Activated CD4-positive, alpha-beta T cell treated with anti-CD3 and anti-CD28 coated beads, Interleukin-2, amount 50 U/mL, for 16 hours (primary cell): ENCODE results near the gene SLIT3.

ENCODE experiments used
- DNase-seq: peaks from one replicate; pipeline ENCODE4 v3.0.0-alpha.2; 2020

SLIT3 gene

DNA sequence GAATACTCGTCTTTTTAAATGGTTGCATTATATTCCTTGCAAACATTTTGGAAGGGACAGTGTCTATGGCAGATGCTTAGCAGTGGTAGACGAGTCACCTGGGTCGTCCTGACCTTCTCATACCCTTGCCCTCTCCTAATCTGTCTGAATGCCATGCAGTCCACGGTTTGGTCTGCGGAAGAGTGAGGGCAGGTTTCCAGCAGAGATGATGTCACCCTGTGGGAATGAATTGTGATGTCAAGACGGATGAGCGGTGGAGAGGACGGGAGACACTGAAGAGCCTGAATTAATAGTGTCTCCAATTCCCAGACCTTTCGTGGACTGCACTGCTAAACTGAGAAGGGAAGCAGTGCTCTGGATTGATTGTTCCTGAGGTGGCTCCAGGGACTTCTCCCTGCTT is 392.7 kb downstream of the SLIT3 start:
- no peak for DNase-seq

DNA sequence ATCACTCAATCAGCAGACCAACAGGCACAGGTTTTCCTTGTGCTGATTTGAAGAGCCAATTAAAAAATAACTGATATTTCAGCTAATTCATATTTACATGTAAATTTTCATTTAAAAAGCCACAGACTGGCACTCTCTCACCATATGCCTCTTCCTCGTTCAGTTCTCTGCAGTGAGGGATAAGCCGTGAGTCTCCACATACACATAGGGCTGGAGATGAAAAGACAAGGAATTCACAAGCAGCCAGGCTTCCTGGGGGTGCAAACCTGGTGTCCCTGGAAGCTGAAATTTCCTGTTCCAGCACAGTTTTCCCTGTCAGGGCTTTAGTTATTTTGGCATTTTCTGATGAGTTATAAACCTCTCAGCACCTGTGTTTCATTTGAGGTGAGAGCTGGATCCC is 397.9 kb downstream of the SLIT3 start:
- DNase-seq, result no peak

DNA sequence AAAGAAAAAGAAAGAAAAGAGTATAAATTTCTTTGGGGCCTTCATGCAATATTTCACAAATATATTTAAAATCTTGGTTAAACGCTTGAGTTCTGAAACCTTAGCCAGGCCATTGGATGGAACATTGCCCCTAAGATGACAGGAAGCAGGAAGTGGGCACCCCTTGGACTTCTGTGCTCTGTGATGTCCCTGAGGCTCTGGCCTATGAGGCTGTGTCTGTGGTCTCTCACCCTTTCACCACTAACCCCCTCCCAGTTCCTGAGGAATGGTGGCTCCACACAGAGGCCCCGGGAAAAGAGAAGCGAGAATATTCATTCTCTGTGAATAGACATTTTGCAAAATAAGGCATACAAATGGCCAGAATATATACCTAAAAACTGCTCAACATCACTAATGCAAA is 401.3 kb downstream of the SLIT3 start:
- no peak for DNase-seq

DNA sequence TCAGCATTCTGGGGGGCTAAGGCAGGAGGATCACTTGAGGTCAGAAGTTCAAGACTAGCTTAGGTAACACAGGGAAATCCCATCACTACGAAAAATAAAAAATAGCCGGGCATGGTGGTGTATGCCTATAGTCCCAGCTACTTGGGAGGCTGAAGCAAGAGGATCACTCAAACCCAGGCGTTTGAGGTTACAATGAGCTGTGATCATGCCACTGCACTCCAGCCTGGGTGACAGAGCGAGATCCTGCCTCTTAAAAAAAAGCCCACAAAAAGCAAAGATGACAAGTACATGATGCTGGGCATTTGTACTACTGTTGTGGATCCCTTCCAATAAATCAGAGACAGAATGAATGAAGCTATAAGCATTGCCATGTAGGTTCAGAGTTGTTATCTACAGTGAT is 401.7 kb downstream of the SLIT3 start:
- DNase-seq, result no peak

DNA sequence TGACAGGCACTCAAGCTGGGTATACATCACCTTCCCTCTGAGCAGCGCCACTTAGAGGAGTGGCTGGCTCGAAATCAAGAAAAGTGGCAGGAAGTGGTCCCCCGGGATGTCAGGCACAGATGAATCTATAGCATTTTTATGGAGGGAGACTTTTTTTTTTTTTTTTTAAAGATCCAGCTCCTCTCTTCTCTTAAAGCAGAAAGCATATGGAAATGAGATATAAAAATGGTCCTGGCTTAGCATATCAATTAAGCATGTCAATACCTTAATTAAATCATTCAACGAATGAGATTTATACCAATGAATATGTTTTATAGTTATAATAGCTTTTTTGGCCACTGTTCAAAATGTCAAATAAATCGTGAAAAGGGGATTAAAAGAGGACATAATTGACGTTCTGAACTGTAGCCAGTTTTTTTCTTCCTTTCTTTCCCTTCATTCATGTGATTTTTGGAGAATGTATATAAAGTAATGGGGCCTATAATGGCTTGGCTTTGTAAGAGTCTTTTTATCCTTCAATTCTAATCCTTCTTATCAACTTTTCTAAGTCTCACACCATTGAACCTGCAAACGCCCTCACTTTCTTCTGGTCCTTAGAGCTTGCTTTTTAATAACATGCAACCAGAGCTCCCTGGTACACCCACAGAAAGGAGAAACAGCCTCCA is 402.6 kb downstream of the SLIT3 start:
- no peak for DNase-seq

DNA sequence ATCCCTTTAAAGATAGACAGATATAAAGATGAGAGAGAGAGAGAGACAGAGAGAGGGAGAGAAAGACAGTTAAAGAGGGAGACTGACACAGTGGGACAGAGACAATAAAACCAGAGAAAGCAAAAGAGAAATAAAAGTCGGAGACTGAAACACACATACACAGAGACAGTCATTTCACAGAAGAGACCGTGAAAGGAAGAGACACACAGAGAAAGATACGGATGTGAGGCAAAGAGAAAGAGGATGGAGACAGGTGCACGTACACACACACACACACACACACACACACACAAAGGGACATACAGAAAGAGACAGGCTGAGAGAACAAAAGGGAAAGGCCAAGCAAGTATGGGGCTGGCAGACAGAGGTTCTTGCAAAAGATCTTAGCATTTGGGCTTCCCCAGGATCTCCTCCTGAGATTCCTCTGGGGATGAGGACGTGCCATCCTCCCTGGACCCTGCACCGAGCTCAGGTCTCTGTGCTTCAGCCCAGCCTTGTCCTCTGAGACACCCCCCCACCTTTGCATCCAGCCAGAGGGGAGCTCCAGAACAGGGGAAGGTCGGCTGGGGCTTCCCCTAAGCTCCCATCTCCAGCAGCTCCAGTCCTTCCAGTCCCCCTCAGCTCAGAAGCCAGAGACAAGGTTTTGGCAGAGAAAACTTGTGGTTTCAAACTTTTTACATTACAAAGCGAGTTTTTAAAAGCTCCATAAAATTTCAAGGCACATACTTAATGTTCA is 403.4 kb downstream of the SLIT3 start:
- no peak for DNase-seq

DNA sequence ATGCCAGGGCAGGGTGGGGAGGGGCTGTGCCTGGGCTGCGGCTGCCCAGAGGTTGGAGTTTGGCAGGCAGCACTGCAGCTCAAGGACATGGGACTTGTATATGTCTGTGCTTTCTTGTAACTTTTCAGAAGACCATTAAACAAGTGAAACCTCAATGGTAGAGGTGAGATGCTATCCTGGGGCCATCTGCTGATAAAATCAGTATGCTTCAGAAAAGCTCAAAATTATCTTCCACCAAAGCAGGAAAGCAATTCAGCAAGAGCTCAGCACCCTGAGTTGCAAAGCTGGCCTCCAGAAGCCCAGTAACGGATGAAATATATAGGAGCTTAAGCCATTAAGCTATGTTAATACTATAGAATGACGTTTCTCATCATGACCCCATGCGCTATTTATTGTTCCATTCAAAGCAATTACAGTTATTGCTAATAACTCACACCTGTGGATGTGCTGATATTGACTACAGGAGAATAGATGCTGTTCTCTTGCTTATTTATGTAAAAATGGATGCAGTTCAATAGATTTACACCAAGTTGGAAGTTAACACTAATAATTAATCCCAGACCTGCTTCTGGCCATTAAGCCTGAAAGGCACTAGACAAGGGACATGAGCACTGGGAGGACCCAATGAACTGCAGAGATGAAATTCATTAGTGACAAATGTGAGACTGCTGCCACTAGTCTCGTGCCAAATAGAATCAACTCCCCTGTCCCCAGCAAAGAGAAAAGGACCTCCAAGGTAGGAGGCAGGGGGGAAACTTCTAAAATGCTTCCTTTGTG is 405.5 kb downstream of the SLIT3 start:
- no peak for DNase-seq

DNA sequence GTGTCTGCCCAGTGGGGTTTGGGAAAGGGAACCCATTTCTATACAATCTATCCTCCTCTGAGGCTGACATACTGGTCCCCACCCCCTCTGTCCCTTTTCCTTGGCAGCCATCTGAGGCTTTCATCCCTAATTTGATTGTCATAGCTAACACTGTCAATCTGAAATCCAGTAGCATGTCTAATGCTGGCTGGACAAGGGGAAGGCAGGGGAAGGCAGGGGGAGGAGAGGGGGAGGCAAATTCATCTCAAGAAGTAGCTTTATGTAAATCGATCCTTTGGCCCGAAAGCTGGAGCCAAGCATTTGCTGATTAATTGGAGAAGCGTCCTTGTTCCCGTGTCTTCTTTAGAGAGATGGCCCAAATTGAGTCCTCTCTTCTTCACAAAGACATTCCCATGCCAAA is 407.7 kb downstream of the SLIT3 start:
- no peak for DNase-seq

DNA sequence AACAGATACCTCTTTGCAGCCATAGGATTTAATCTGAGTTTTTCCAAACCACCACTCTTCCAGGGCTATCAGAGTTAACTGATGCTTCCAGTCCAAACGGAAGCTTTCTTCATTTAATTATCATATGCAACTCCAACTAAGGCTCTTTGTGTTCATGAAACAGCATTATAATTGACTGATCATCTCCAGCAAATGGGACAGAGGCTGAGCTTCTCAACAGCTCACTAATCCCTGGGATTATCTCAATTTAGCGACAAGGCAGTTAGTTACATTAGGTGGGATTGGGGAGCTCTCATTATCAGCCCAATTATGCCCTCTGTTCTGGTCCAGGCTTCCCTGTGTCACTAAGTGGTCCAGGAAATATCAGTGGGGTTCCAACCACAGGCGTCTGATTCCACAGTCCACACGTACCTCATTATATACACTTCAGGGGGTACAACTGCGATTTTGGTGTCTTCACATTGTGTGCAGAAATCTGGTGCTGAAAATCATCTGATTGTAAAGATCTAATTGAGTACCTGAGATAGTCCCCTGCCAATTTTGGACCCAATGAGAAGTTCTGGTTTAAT is 408.2 kb downstream of the SLIT3 start:
- no peak for DNase-seq

DNA sequence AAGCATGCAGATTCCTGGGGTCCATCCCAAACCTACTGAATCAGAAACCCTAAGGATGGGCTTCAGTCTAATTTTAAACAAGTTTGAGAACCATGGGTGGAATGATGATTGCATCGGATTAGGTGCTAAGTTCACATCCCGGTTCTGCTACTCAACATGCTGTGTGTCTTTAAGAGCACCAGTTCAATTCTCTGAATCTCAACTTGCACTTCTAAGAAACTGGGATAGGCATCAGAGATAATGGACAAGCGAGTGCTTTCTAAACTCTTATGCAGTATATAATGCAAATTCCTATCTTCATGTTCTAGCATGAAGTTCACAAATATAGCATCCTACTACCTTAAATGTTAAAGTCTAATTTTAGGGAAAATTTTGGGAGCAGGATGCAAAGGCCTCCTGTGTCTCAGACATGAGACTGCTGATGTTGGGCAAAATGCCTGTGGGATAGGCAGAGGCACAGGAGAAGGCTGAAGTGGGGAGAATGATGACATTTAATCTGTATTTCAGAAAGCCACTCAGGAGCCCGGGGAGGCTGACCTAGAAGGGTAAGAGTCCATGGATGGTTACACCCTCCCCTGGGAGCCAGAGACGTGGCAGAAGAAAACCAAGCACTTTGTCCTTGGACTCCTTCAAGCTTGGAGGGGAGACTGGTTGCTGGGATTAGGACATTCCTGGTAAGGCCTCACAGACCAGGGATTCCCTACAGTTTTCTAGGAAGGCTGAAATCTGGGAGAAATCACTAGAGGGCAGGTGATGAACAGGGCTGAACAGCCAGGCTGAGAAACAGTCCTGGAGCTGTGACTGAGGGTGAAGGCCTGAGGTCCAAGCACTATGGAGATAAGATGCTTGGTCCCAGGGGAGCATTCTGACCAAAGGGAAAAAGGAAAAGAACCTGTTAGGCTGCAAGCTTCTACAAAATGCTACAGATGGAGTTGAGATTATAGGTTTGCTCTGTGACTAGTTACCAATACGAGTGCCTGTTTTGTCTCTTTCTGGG is 409.8 kb downstream of the SLIT3 start:
- no peak for DNase-seq

DNA sequence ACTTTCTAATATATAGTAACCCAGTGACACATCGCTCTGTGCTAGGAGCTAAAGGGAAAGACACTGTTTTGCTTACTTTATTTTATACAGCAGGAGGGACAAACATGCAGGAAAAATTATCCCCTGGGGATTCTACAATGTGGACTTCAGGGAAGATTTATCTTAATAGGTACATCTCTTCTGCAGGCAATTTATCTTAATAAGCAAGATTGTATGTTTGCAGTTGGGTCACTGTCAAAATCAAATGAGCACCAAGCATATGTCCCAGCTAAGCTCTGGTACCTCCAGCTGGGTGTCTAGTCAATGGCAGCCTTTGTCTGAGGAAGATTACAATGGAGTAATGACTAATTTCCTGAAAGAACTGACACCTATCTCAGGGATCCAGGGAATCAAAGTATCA is 411.9 kb downstream of the SLIT3 start:
- no peak for DNase-seq

DNA sequence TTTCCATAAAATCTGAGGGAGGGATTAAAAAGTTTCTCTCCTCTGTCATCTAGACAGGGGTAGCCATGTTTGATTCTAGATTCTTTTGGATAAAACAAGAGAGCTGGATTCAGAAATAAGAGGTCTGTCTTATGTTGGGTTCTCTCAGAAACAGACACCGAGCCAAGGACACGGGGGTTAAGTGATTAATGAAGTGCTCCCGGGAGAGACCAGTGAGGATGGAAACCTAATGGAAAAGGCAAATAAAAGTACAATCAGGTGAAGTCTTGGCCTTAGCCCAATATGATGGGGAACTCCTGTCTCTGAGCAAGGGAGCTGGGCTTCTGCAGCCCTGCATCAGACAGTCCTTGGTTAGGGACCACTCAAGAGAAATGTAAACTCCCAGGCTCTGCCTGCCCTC is 413.0 kb downstream of the SLIT3 start:
- no peak for DNase-seq

DNA sequence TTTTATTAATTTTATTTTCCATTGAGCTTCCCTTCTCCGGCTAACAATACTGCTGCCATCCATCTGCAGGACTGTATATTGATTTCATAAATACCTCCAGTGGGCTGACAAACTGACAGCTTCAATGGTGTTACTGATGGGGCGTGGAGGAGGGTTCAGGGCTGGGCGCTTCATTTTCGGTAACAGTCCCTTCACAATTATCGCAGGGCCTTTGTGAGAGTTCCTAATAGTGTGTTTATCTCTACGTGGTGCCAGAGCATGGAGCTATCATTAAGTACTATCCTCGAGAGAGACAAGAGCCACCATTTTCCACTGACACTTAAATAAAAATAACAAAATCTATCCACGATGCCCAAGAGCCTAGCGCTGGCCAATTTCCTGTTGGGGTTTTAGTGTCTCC is 414.8 kb downstream of the SLIT3 start:
- no peak for DNase-seq

DNA sequence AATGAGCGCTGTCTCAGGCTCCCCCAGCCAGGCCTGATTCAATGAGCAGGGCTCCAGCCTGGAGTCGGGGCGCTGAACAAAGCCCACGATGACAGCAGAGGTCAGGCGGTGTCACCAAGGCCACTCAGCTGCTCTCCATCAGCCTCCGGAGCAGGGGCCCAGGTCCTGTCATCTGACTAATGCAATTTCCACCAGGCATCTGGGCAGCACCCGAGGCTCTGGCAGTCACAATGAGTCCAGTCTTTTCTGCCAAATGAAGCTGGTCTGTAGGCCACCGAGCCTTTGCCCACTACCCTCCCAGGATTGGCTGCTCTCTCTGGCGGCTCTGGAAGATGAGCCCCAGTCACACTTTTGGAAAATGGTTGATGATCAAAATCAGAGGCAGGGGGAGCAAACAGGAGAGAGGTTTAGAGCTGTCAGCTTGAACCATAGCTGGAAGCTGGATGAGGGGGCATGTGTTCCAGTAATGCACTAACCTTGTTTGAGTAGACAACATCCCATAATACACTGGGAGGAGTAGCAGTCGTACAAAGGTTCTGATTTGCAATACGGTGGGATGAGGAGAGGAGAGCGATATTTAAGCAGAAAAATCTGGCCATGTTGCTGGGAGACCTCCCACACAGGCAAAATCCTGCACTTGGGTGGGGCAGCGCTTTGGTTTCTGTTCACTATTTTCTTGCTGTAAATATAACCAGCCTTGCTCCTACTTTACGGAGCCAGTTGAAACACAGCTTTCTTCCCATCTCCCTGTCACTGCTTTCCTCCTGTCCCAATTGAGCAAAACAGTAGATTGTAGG is 415.4 kb downstream of the SLIT3 start:
- no peak for DNase-seq

DNA sequence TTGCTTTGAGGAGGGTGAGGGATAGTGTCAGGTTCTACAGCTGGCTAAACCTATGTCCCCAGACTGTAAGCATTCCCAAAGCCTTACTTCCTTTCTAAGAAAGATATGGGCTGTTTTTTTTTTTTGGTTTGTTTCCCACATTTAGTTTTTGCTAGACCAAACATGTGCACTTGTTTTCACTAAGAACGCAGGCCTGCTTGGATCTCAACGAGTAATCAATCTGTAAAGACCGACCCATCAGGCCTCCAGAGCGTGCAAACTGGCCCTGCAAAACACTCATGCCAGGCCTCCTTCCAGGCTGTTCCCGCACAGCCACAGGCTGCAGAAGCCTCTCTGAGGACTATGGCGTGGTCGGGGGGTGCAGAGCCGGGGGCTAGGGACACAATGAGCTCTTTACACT is 416.9 kb downstream of the SLIT3 start:
- DNase-seq, result no peak

DNA sequence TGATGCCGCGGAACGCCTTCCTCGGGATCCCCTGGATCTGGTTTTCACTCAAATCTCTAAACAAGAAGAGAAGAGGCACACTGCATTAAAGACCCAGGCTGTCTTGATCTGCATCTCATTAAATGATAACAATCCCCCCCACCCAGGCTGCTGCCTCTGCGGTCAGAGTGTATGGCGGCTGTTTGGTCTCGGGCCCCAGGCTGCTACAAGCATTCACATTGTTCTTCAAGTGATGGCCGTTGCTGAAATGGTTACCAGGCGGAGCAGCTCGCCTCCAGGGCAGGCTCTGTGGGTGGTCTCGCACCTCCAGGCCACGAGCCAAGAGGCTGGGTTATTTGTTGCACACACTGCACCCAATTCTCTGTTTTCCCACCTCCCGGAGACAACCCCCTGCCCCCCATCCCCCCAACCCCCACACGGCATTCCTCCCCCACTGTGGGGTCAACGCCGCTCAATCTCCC is 417.6 kb downstream of the SLIT3 start:
- no peak for DNase-seq

DNA sequence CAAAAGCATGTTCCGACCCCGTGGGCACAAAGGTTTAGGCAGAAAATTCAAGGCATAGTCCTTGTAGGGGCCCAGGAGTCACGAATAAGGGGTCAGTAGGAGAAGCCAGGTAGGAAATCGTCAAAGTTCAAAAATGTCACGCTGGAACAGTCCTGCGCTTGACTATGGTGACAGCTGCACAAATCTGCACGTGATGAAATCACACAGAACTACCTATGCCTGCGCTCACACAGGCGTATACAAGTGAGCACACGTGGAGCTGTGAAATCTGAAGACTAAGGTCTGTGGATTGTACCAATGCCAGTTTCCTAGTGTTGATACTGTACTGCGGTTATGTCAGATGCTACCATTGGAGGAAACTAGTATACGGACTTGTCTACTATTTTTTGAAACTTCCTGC is 418.7 kb downstream of the SLIT3 start:
- no peak for DNase-seq

DNA sequence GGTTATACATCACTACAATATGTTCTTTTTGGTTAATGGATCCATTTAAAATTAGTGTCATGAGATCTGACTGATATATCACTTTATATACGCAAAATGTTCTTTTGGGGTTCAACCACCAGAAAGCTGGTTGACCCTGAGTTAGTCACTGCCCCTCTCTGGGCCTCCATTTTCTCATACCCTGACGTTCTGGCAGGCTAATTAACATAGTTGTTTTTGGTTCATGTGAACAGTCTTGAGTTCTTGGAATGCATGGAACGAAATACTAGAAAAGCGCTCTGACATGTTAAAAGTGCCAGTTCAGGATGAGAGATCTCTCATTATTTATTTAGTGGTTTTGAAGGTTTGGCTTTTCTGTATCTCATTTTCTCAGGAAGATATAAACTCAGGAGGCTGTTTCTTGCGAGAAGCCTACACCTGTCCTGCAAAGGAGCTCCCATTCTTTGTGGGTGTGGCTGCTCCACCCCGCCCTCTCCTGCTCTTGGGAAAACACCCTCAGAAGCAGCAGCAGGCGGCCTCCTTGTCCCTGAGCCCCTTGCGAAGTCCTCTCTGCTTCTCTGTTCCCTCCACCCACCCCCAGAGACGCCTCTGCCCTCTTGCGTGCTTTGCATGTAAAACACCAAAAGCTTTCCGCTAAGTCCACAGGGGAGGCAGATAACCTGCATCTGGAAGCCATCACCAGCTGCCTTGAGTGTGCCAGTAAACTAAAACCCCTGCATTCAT is 419.4 kb downstream of the SLIT3 start:
- DNase-seq, result no peak

DNA sequence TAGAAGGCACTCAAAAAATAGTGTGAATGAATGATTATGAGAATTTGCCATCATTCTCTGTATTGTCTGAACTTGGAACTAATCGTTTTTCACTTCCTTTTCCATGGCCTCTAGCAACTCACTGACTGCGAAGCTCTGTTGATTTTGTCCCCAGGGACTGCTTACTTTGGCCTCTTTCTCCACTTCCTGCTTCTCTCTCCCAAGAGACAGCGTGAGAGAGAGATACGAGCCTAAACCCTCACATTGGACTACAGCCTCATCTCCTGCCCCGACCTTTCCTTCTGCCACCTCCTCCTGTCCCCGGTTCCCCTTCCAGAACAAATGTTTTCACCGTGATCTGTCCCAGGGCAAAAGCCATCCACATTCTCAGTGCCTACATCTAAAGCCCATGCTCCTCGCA is 421.0 kb downstream of the SLIT3 start:
- DNase-seq, result no peak

DNA sequence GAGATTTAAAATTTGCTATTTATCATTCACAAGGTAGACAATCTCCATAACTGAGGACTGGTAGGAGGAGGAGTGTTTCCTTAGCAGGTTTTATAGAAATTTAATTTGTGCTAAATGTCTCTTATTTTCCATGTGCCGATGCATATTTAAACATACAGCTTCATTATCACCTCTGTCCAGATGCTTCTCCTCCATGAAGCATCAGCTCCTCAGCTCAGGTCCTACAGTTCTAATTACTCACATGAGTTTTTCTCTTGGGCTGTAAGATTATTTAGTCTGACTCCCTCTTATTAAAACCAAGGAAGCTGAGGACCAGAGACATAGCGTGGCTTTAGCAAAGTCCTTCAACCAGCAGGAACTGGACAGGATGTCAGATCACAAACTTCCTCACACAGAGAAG is 421.6 kb downstream of the SLIT3 start:
- no peak for DNase-seq
